Upper lobe of right lung (tissue), 1 donor: ENCODE results near the gene PLA2G5. TPM values are rescaled to one million over a fixed set of nuclear protein-coding genes. Genes with fewer than 3 reads are reported as not detected.

Experiments
- ATAC-seq: fragments of 200-7000 bp; cut with Tn5 transposase; one replicate; pipeline ENCODE4 v1.9.1; 2020; ENCODE audit warnings: mild to moderate bottlenecking, moderate library complexity
- DNase-seq: peaks from one replicate; pipeline ENCODE4 v3.0.0-alpha.2; 2020
- H3K27ac ChIP-seq: fragments of 200-600 bp; one replicate; pipeline ENCODE4 v1.8.0; 2022
- H3K27me3 ChIP-seq: fragments of 200-600 bp; one replicate; pipeline ENCODE4 v1.8.0; 2022; ENCODE audit warnings: mild to moderate bottlenecking
- H3K36me3 ChIP-seq: fragments of 200-600 bp; one replicate; pipeline ENCODE4 v1.8.0; 2022
- H3K4me1 ChIP-seq: fragments of 200-600 bp; one replicate; pipeline ENCODE4 v1.8.0; 2022
- H3K4me3 ChIP-seq: fragments of 200-600 bp; one replicate; pipeline ENCODE4 v1.8.0; 2022; ENCODE audit warnings: mild to moderate bottlenecking
- H3K9me3 ChIP-seq: fragments of 200-600 bp; one replicate; pipeline ENCODE4 v1.8.0; 2022
- CTCF ChIP-seq: fragments of 200-600 bp; IDR thresholded peaks from one replicate; pipeline ENCODE4 v1.8.0; 2022; ENCODE audit warnings: antibody characterized with exemption
- intact Hi-C: fragments of 100-400 bp; cut with DNase I; formaldehyde crosslinking; loops from one replicate; pipeline ENCODE4 v1.11.0; 2022
- total RNA-seq: library from RNA; stranded (reverse); fragmentation: NEBNext Ultra II Directional; extraction: Animal tissue kit (Norgen Biotek cat#: 25700); gene quantifications from one replicate; pipeline ENCODE4 v1.2.1, GENCODE V29; 2021
- donor health status: DM: no; HTN: yes; CAD: no; lungs with severe emphysema.

Gene PLA2G5
- total RNA-seq, 1 donor from 2014 or later: 4.9 TPM

GRCh38 chr1:20102875-20103274, 32.9 kb downstream of the PLA2G5 start:
- intact Hi-C loops: no loop called here
- H3K4me1 ChIP-seq: peaks cover 5% of the 10 kb centered on the region
- no peak for DNase-seq
- H3K36me3 ChIP-seq: no peaks in the 10 kb centered on the region
- no peak overlapping the region for H3K27ac ChIP-seq
- H3K9me3 ChIP-seq: no peaks in the 10 kb centered on the region
- H3K27me3 ChIP-seq: no peaks in the 10 kb centered on the region
- no peak overlapping the region for H3K4me3 ChIP-seq
- no peak for TF ChIP-seq CTCF
- ATAC-seq: no peak

GRCh38 chr1:20105856-20106255, 35.9 kb downstream of the PLA2G5 start:
- H3K27ac ChIP-seq: no peak overlapping the region
- ATAC-seq (no peak), DNase-seq (no peak)
- peaks cover under 1% of the 10 kb centered on the region for H3K4me1 ChIP-seq
- no peak for TF ChIP-seq CTCF
- H3K27me3 ChIP-seq: no peaks in the 10 kb centered on the region
- intact Hi-C loops: no loop called here
- no peaks in the 10 kb centered on the region for H3K9me3 ChIP-seq
- H3K36me3 ChIP-seq: no peaks in the 10 kb centered on the region
- no peak overlapping the region for H3K4me3 ChIP-seq

- DNase-seq (no peak), ATAC-seq (no peak)
- H3K27me3 ChIP-seq: no peaks in the 10 kb centered on the region
- H3K36me3 ChIP-seq: no peaks in the 10 kb centered on the region
- no peak overlapping the region for H3K4me3 ChIP-seq
- no peak for TF ChIP-seq CTCF
- H3K27ac ChIP-seq: no peak overlapping the region
- no peaks in the 10 kb centered on the region for H3K4me1 ChIP-seq
- no peaks in the 10 kb centered on the region for H3K9me3 ChIP-seq
- intact Hi-C loops: no loop called here
Observed at GRCh38 chr1:20107351-20107750, 37.4 kb downstream of the PLA2G5 start.

GRCh38 chr1:20107796-20108195, 37.8 kb downstream of the PLA2G5 start:
- no peak for TF ChIP-seq CTCF
- Histone ChIP-seq H3K27ac (no peak overlapping the region), H3K4me3 (no peak overlapping the region), H3K9me3 (no peaks in the 10 kb centered on the region), H3K4me1 (no peaks in the 10 kb centered on the region), H3K27me3 (no peaks in the 10 kb centered on the region), H3K36me3 (no peaks in the 10 kb centered on the region)
- ATAC-seq (no peak), DNase-seq (no peak)
- intact Hi-C loops: no loop called here

- no peaks in the 10 kb centered on the region for H3K9me3 ChIP-seq
- no peaks in the 10 kb centered on the region for H3K36me3 ChIP-seq
- ATAC-seq: no peak
- no peaks in the 10 kb centered on the region for H3K4me1 ChIP-seq
- no peak for DNase-seq
- TF ChIP-seq CTCF: no peak
- intact Hi-C loops: no loop called here
- no peak overlapping the region for H3K4me3 ChIP-seq
- H3K27ac ChIP-seq: no peak overlapping the region
- H3K27me3 ChIP-seq: no peaks in the 10 kb centered on the region
Observed at GRCh38 chr1:20108366-20109123, 38.6 kb downstream of the PLA2G5 start.
